A549 (cell line): Measurements from ENCODE around the gene HEXD.

ENCODE experiments used
- CEBPB ChIP-seq, 2 experiments: fragments of >200 bp in 1 of 2; sonication (Bioruptor Twin) in 1 of 2; formaldehyde crosslinking in 1 of 2; IDR thresholded peaks; 2 replicates each; pipeline ENCODE4 v1.6.1; 2012 to 2016
- CHD2 ChIP-seq: fragments of 150-350 bp; IDR thresholded peaks from 2 replicates; pipeline ENCODE4 v1.6.1; 2014; ENCODE audit warnings: low read length; ENCODE audit not compliant: partially characterized antibody
- CHD4 ChIP-seq: fragments of 200-600 bp; sonication (generic); IDR thresholded peaks from 2 replicates; pipeline ENCODE4 v1.6.1; 2016; ENCODE audit warnings: antibody characterized with exemption, mild to moderate bottlenecking, borderline replicate concordance
- CTCF ChIP-seq: fragments of >200 bp; sonication (Bioruptor Twin); formaldehyde crosslinking; IDR thresholded peaks from 3 replicates; pipeline ENCODE4 v1.5.1; 2016
- EHMT2 ChIP-seq: fragments of 200-600 bp; sonication (generic); IDR thresholded peaks from 2 replicates; pipeline ENCODE4 v1.6.1; 2016; ENCODE audit warnings: antibody characterized with exemption, low read depth, mild to moderate bottlenecking, moderate library complexity
- POLR2A ChIP-seq: IDR thresholded peaks from 2 replicates; pipeline ENCODE4 v1.6.1; 2012; ENCODE audit warnings: mild to moderate bottlenecking, low read length
- ZC3H11A ChIP-seq: fragments of 450-650 bp; IDR thresholded peaks from 2 replicates; pipeline ENCODE4 v1.6.1; 2014; ENCODE audit warnings: antibody characterized with exemption, mild to moderate bottlenecking
- ZFP36 ChIP-seq: fragments of 450-650 bp; IDR thresholded peaks from 2 replicates; pipeline ENCODE4 v1.6.1; 2014; ENCODE audit warnings: borderline replicate concordance; ENCODE audit not compliant: partially characterized antibody
- TF ChIP-seq, protein P1 (sequence below): fragments of >200 bp; sonication (Bioruptor Twin); formaldehyde crosslinking; IDR thresholded peaks from 3 replicates; pipeline ENCODE4 v1.6.1; 2016

DNA sequence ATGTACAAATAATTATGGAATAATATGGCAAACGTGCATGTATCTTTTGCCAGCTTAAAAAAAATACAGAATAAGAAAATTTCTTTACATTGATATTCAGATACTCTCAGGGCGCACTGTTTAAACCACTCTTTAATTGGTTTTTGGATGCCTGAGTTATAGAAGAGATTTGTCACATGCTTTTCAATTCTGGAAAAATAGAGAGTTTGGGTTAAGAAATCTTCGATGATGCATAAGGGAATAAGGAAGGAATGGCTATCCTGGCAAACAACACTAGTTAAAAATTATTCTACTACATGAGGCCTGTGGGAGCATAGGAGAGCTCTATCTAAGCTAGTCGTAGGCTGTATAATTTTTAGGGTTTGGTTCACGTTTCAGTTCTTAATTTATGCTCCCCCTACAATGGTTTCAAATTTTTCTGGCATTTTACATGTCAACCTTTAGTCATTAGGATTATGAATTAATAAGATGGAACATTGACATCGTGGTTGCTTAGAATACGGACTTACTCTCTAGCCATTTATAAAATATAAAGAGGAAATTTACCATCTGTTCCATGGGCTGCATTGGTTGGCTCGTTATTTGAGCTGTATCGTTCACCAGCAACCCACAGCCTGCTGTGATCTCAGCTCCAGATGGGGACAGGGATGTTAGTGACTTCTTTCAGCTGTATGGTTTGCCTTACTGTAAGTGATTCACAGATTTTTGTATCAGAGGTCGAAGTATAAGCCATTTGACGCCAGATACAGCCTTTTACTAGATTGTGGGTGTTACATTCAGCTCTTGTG lies 56.3 kb downstream of the HEXD start:
- TF ChIP-seq CTCF (no peak), CHD2 (no peak), CEBPB (IDR thresholded peaks at IDR 0.05) (no peak), CHD4 (no peak), EHMT2 (no peak), ZC3H11A (no peak), POLR2A (no peak), ZFP36 (no peak)
- TF ChIP-seq, protein P1, sequence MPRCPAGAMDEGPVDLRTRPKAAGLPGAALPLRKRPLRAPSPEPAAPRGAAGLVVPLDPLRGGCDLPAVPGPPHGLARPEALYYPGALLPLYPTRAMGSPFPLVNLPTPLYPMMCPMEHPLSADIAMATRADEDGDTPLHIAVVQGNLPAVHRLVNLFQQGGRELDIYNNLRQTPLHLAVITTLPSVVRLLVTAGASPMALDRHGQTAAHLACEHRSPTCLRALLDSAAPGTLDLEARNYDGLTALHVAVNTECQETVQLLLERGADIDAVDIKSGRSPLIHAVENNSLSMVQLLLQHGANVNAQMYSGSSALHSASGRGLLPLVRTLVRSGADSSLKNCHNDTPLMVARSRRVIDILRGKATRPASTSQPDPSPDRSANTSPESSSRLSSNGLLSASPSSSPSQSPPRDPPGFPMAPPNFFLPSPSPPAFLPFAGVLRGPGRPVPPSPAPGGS, result no peak
